Measurements from ENCODE around the gene C10orf90.

The C10orf90 gene

DNA sequence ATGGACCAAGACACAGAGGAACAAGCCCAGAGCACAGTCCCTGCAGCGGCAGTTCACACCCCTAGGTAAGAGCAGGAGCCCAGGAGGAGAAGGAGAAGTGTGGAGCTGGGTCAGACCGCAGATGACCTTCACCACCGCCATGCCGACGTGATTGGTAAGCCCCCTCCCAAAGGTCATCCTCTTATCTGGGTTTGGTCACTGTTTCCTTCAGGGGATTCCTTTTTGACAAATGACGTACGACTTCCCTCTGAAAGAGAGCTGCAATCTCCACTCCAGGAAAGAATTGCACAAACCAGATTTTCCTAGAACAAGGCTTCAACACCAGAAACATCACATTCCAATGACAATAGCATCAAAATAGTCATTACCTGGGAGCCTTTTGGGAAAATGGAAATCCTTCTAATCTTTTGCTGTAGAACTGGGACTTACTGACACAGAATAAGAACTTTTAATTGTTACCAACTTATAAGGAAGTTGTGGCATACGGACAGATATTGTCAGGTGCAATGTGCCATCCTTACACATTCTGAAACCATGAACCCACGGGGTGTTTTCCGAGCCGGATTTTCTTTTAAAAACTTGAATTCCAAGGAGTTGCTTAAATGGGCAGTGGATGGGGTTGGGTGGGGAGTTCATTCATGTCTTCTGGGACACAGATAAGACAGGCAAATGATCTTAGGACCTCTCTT lies 261.4 kb downstream of the C10orf90 start:
- H3K4me2 ChIP-seq, result no peak overlapping the region
- no peak for TF ChIP-seq Cebpa-rat (IDR thresholded peaks at IDR 0.05)

DNA sequence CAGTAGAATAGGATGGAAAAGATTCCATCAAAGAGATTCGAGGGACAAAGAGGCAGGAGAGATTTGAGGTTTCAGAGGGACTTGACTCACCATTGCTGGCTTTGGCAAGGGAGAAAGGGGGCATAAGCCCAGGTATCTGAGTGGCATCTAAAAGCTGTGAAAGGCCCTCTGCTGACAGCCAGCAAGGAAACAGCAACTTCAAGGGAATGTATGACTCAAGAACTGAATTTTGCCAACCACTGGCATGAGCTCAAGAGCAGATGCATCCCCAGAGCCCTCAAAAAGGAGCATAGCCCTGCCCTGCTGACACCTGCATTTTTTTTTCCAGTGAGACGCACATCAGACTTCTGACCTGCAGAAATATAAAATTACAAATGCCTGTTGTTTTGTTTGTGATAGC lies 262.7 kb downstream of the C10orf90 start:
- Histone ChIP-seq H3K9me3 (replicated peaks in 1 of 11) (no peaks in the 10 kb centered on the region), H3K27ac (no peak overlapping the region), H3K4me1 (no peaks in the 10 kb centered on the region), H4K20me1 (no peaks in the 10 kb centered on the region), H3K9ac (no peak overlapping the region), H3K36me3 (no peaks in the 10 kb centered on the region), H3K4me2 (no peak overlapping the region), H3K4me3 (no peak overlapping the region), H3K27me3 (peaks cover 0 to 6% (median 0%) of the 10 kb centered on the region in 11 experiments; a peak in 3 of 22 replicates)
- TF ChIP-seq Cebpa-rat (IDR thresholded peaks at IDR 0.05), result no peak

More for the DNA sequence above, 261.4 kb downstream of the C10orf90 start:
- Histone ChIP-seq H3K27ac (no peak overlapping the region), H3K9ac (no peak overlapping the region), H3K4me1 (no peaks in the 10 kb centered on the region), H3K36me3 (no peaks in the 10 kb centered on the region), H3K9me3 (replicated peaks in 1 of 11) (no peaks in the 10 kb centered on the region), H3K4me3 (no peak overlapping the region), H4K20me1 (no peaks in the 10 kb centered on the region), H3K27me3 (peaks cover 0 to 6% (median 0%) of the 10 kb centered on the region in 11 experiments; a peak in 3 of 22 replicates)

DNA sequence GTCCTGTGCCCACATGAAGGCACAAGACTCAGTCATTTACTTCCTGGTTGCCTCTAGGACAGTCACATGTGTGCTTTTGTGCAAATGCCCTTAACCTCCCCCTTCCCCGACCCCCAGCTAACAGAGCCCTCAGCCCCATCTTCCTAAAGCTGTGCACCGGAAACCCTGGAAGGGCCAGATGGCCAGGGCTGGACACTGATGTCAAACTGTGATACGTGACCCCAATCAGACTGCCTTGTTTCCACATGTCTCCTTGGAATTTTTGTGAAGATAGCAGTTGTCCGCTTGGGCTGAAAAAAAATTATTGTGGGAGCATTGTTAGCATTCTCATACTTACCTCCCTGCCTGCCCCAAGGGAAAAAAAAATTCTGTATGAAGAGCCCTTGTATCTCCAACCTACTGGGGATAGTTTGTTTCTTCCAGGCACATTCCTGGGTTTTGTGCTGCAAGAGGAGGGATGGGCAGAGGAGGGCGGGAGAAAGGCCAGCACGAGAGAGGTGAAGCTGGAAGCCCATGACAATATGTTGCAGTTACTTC lies 265.2 kb downstream of the C10orf90 start:
- H3K27ac ChIP-seq, result no peak overlapping the region
- H3K9ac ChIP-seq, result no peak overlapping the region
- no peak for TF ChIP-seq Cebpa-rat (IDR thresholded peaks at IDR 0.05)

DNA sequence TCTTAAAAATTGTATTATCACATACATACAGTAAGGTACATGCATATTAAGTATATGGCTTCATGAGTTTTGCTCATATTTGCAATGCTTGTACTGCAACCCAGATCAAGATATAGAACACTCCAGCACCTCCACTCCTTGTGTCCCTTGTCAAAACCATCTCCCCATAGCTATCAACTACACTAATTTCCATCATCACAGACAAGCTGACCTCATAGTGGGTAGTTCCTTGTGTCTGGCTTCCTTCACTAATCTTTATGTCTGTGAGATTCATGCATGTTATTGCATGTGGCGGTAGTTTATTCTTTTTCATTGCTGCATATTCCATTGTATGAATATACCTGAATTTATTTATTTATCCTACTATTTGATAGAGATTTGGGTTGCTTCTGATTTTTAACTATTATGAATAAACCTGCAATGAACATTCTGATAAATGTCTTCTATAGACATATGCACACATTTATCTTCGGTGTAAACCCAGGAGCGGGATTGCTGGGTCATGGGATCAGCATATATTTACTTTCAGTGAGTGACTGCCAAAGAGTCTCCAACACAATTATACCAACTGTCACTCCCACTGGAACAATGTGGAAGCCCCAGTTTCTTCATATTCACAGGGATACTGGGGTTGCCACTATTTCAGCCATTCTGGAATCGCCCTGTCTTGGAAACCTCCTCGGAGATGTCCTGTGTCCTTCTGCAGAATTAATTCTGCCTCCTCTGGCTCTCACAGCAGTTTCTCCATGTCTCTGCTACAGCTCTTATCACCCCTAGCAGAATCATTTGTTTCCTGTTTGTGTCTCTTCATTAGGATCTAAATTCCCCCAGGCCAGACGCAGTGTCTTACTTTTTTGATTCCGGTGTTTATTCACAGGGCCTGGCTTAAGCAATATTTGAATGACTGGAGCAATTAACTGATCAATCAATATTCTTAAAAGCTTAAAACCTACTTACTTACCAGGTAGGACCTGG lies 267.5 kb downstream of the C10orf90 start:
- no peaks in the 10 kb centered on the region for H3K36me3 ChIP-seq
- no peak for TF ChIP-seq Cebpa-rat (IDR thresholded peaks at IDR 0.05)
- no peak overlapping the region for H3K4me2 ChIP-seq
- no peaks in the 10 kb centered on the region for H3K27me3 ChIP-seq
- H3K4me3 ChIP-seq, result no peak overlapping the region
- no peak overlapping the region for H3K9ac ChIP-seq
- no peaks in the 10 kb centered on the region for H3K4me1 ChIP-seq
- H3K9me3 ChIP-seq (replicated peaks in 1 of 11), result no peaks in the 10 kb centered on the region
- no peaks in the 10 kb centered on the region for H4K20me1 ChIP-seq
- H3K27ac ChIP-seq, result no peak overlapping the region

More for the DNA sequence above, 265.2 kb downstream of the C10orf90 start:
- peaks cover 0 to 6% (median 0%) of the 10 kb centered on the region in 11 experiments; a peak in 3 of 22 replicates for H3K27me3 ChIP-seq
- no peaks in the 10 kb centered on the region for H3K36me3 ChIP-seq
- H3K4me1 ChIP-seq, result no peaks in the 10 kb centered on the region
- no peaks in the 10 kb centered on the region for H4K20me1 ChIP-seq
- H3K4me3 ChIP-seq, result no peak overlapping the region
- H3K9me3 ChIP-seq (replicated peaks in 1 of 11), result no peaks in the 10 kb centered on the region
- no peak overlapping the region for H3K4me2 ChIP-seq

DNA sequence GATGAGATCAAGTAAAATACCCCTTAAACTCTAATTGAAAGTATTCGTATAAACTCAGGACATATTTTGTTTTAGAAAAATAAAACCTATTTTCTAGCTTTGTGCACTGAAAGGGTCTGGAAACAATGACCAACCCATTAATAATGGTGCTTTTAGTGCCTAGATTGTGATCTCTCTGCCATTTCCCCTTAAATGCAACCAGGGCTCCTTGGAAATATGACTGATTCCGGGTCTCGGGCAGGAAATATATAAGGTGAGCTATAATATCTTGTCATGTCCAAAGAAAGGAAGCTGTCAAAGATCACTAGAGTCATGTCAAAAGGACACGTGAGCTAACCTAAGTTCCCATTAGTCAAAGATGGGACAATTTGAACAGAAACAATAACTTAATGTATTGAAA lies 269.9 kb downstream of the C10orf90 start:
- Histone ChIP-seq H3K9ac (no peak overlapping the region), H3K27me3 (no peaks in the 10 kb centered on the region), H4K20me1 (no peaks in the 10 kb centered on the region), H3K9me3 (replicated peaks in 1 of 11) (0 out of 22 replicates have a peak, but pooled peaks cover 0 to 6% (median 0%) of the 10 kb centered on the region in 11 experiments), H3K4me2 (no peak overlapping the region), H3K27ac (no peak overlapping the region), H3K4me3 (no peak overlapping the region), H3K36me3 (no peaks in the 10 kb centered on the region), H3K4me1 (no peaks in the 10 kb centered on the region)
- no peak for TF ChIP-seq Cebpa-rat (IDR thresholded peaks at IDR 0.05)

GRCh38 chr10:126398924-126399323 lies 271.6 kb downstream of the C10orf90 start:
- no peak overlapping the region for H3K27ac ChIP-seq
- H3K9ac ChIP-seq, result no peak overlapping the region
- H3K4me3 ChIP-seq, result no peak overlapping the region
- H3K36me3 ChIP-seq, result no peaks in the 10 kb centered on the region
- H4K20me1 ChIP-seq, result no peaks in the 10 kb centered on the region
- no peak for TF ChIP-seq Cebpa-rat (IDR thresholded peaks at IDR 0.05)
- H3K27me3 ChIP-seq, result peaks cover 0 to 5% (median 0%) of the 10 kb centered on the region in 11 experiments; a peak in 2 of 22 replicates
- H3K9me3 ChIP-seq (replicated peaks in 1 of 11), result peaks cover 0 to 10% (median 0%) of the 10 kb centered on the region in 11 experiments; a peak in 1 of 22 replicates
- no peak overlapping the region for H3K4me2 ChIP-seq
- no peaks in the 10 kb centered on the region for H3K4me1 ChIP-seq

DNA sequence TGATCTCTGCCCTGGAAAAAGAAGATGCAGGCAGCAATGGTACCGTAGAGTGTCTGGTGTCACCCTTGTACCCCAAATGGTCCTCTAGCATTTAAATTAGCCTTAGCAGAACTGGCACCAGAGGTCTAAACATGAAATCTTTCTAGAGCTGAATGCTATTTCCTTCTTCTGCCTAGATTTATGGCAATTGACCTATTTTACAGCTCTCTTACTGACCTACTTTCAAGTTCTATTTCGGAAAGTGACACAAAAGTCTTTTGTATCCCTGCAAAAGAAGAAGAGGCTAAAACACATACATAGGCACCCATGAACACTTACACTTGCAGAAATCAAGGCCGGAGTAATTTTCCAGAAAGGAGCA lies 272.1 kb downstream of the C10orf90 start:
- Histone ChIP-seq H3K27ac (no peak overlapping the region), H3K9me3 (replicated peaks in 1 of 11) (peaks cover 0 to 10% (median 4%) of the 10 kb centered on the region in 11 experiments; a peak in 6 of 22 replicates), H3K9ac (no peak overlapping the region), H3K36me3 (no peaks in the 10 kb centered on the region), H4K20me1 (no peaks in the 10 kb centered on the region), H3K4me2 (no peak overlapping the region), H3K27me3 (peaks cover 0 to 5% (median 0%) of the 10 kb centered on the region in 11 experiments; a peak in 2 of 22 replicates), H3K4me3 (no peak overlapping the region), H3K4me1 (no peaks in the 10 kb centered on the region)
- no peak for TF ChIP-seq Cebpa-rat (IDR thresholded peaks at IDR 0.05)

- no peak for TF ChIP-seq Cebpa-rat (IDR thresholded peaks at IDR 0.05)
- Histone ChIP-seq H3K4me1 (no peaks in the 10 kb centered on the region), H3K27me3 (peaks cover 0 to 5% (median 0%) of the 10 kb centered on the region in 11 experiments; a peak in 2 of 22 replicates), H3K27ac (no peak overlapping the region), H3K36me3 (no peaks in the 10 kb centered on the region), H4K20me1 (no peaks in the 10 kb centered on the region), H3K4me2 (no peak overlapping the region), H3K9me3 (replicated peaks in 1 of 11) (peaks cover 0 to 13% (median 7%) of the 10 kb centered on the region in 11 experiments; a peak in 8 of 22 replicates), H3K9ac (no peak overlapping the region), H3K4me3 (no peak overlapping the region)
Observed at GRCh38 chr10:126397640-126398382, 272.7 kb downstream of the C10orf90 start.
